Gastroesophageal sphincter (tissue), 4 donors: Measurements from ENCODE around the gene KRT9. TPM values are rescaled to one million over a fixed set of nuclear protein-coding genes. Genes with fewer than 3 reads are reported as not detected.

Experiments
- ATAC-seq: fragments of 150-250 bp; one replicate; pipeline ENCODE4 v1.9.1; 2016; ENCODE audit warnings: mild to moderate bottlenecking, moderate library complexity
- H3K27ac ChIP-seq, 4 donors: fragments of 200-600 bp; sonication (generic) in 3 of 4; 1 replicate in 3 of 4; 2 replicates in 1 of 4; pipeline ENCODE4 v1.5.1; 2016 to 2019
- H3K27me3 ChIP-seq: fragments of 200-600 bp; sonication (generic); one replicate; pipeline ENCODE4 v1.5.1; 2019
- H3K36me3 ChIP-seq, 2 donors: fragments of 200-600 bp; sonication (generic); one replicate each; pipeline ENCODE4 v1.5.1; 2019; ENCODE audit warnings: control low read depth in 1 of 2
- H3K4me1 ChIP-seq, 3 donors: fragments of 200-600 bp; sonication (generic); 1 replicate in 2 of 3; 2 replicates in 1 of 3; pipeline ENCODE4 v1.5.1; 2016 to 2019; ENCODE audit warnings: control low read depth in 2 of 3
- H3K4me3 ChIP-seq, 2 donors: fragments of 200-600 bp; sonication (generic); one replicate each; pipeline ENCODE4 v1.5.1; 2019; ENCODE audit warnings: mild to moderate bottlenecking in 1 of 2, moderate library complexity in 1 of 2
- H3K9me3 ChIP-seq, 3 donors: fragments of 200-600 bp; sonication (generic); one replicate each; pipeline ENCODE4 v1.5.1; 2017 to 2019; ENCODE audit warnings: control low read depth in 2 of 3
- EP300 ChIP-seq: sonication (generic); formaldehyde crosslinking; IDR thresholded peaks from one replicate; pipeline ENCODE4 v1.6.1; 2017; ENCODE audit warnings: antibody characterized with exemption, mild to moderate bottlenecking
- POLR2A ChIP-seq, 2 donors: fragments of 450-650 bp; IDR thresholded peaks; one replicate each; pipeline ENCODE4 v1.6.1; 2017; ENCODE audit warnings: antibody characterized with exemption in 2 of 2, mild to moderate bottlenecking in 2 of 2, moderate library complexity in 1 of 2
- POLR2AphosphoS5 ChIP-seq: sonication (generic); formaldehyde crosslinking; IDR thresholded peaks from one replicate; pipeline ENCODE4 v1.6.1; 2017; ENCODE audit warnings: antibody characterized with exemption
- WGBS, 2 donors: methylation state at CpG; one replicate each; pipeline ENCODE4 v1.1.5; 2018; ENCODE audit warnings: low coverage in 1 of 2; 5-methylcytosine and 5-hydroxymethylcytosine counted together
- total RNA-seq, 4 donors: library from RNA; depleted of rRNA; stranded (reverse); fragments of >200 nt; gene quantifications; one replicate each; pipeline ENCODE4 v1.1.0, GENCODE V29; 2016
- TF ChIP-seq, protein P1 (sequence below), 4 experiments: fragments of 200-600 bp in 2 of 4; fragments of 450-650 bp in 2 of 4; sonication (generic) in 1 of 4; IDR thresholded peaks; one replicate each; pipeline ENCODE4 v1.5.1; 2017 to 2019; ENCODE audit warnings: antibody characterized with exemption in 4 of 4, mild to moderate bottlenecking in 2 of 4, moderate library complexity in 2 of 4

Gene KRT9
- total RNA-seq, 4 donors from 2014 or later = not detected

GRCh38 chr17:41559548-41559947, 12.3 kb downstream of the KRT9 start:
- no peak for ATAC-seq
- no peaks in the 10 kb centered on the region for H3K9me3 ChIP-seq

GRCh38 chr17:41556931-41557330, 14.9 kb downstream of the KRT9 start:
- WGBS, 2 donors = 41 to 100% methylated on average over 1 to 3 of the region's 9 CpGs
- Histone ChIP-seq H3K36me3 (no peaks in the 10 kb centered on the region), H3K27me3 (peaks cover 39% of the 10 kb centered on the region), H3K4me3 (no peak overlapping the region), H3K4me1 (no peaks in the 10 kb centered on the region), H3K9me3 (no peaks in the 10 kb centered on the region), H3K27ac (no peak overlapping the region)
- no peak for ATAC-seq
- no peak for TF ChIP-seq POLR2AphosphoS5
- no peak for TF ChIP-seq EP300

More at GRCh38 chr17:41559548-41559947, 12.3 kb downstream of the KRT9 start:
- WGBS, 2 donors = no CpG with 5 or more reads among the region's 2 CpGs
- TF ChIP-seq POLR2AphosphoS5 = no peak
- TF ChIP-seq EP300 = no peak
- TF ChIP-seq, protein P1, sequence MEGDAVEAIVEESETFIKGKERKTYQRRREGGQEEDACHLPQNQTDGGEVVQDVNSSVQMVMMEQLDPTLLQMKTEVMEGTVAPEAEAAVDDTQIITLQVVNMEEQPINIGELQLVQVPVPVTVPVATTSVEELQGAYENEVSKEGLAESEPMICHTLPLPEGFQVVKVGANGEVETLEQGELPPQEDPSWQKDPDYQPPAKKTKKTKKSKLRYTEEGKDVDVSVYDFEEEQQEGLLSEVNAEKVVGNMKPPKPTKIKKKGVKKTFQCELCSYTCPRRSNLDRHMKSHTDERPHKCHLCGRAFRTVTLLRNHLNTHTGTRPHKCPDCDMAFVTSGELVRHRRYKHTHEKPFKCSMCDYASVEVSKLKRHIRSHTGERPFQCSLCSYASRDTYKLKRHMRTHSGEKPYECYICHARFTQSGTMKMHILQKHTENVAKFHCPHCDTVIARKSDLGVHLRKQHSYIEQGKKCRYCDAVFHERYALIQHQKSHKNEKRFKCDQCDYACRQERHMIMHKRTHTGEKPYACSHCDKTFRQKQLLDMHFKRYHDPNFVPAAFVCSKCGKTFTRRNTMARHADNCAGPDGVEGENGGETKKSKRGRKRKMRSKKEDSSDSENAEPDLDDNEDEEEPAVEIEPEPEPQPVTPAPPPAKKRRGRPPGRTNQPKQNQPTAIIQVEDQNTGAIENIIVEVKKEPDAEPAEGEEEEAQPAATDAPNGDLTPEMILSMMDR (IDR thresholded peaks at IDR 0.05) = no peak
- no peak for TF ChIP-seq POLR2A (IDR thresholded peaks at IDR 0.05)
- Histone ChIP-seq H3K4me3 (no peak overlapping the region), H3K36me3 (no peaks in the 10 kb centered on the region), H3K27ac (no peak overlapping the region), H3K4me1 (no peaks in the 10 kb centered on the region), H3K27me3 (peaks cover 47% of the 10 kb centered on the region)

DNA sequence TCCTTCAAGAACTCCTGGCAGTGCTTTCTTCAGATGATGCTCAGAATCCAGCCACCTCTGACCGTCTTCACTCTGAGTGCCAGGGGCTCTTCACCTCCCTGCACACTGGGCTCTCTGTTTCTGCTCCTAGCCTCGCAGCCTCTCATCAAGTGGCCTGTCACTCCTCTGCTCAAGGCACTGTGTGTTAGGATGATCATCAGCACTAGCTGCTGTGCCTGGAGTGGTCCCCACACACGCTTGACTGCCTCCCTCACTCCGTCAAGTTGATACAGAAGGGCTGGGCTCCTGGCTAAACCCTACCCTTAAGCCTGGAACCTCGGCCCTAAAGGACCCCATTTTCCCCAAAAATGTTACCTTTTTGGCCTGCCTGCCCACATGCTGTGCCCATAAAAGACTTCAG, 15.6 kb downstream of the KRT9 start:
- H3K27me3 ChIP-seq = peaks cover 44% of the 10 kb centered on the region
- H3K36me3 ChIP-seq = no peaks in the 10 kb centered on the region
- H3K9me3 ChIP-seq = no peaks in the 10 kb centered on the region
- H3K4me3 ChIP-seq = no peak overlapping the region
- no peak for TF ChIP-seq POLR2A (IDR thresholded peaks at IDR 0.05)
- TF ChIP-seq EP300 = no peak
- no peak for TF ChIP-seq POLR2AphosphoS5
- TF ChIP-seq, protein P1 (IDR thresholded peaks at IDR 0.05) = no peak
- H3K27ac ChIP-seq = no peak overlapping the region
- no peak for ATAC-seq
- H3K4me1 ChIP-seq = no peaks in the 10 kb centered on the region
- WGBS, 2 donors = 41 to 59% methylated on average over 2 to 3 of the region's 5 CpGs

DNA sequence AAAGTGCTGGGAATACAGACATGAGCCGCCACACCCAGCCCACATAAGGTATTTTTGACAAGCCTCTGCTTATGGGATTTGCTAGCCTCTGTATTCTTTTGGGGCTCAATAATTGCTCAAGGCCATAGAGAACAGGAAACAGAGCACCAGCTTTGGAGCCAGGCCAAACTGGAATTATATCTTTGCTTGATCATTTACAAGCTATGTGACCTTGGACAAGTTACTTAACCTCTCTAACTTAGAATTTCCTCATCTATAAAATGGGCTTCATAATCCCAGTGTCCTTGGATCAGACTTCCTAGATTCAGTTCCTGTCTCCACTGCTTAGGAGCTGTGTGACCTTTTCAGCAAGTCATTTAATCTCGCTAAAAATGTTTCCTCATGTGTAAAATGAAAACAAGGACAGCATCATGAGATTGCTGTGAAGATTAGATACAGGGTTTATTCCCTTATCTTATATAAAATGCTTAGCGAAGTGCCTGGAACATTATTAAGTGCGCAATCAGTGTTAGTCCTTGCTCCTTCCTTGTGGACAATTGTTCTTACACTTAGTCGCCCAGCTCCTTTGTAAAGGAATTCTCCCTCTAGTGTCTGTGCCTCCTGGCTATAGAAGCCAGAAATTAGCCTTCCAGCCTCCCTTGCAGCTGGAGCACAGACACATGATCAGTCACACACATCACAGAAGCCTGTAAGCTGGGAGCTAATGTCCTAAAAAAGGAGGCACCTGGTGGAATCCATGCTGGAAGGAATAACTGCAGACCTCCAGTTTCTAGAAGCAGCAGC, 16.6 kb downstream of the KRT9 start:
- no peak overlapping the region for H3K27ac ChIP-seq
- no peaks in the 10 kb centered on the region for H3K36me3 ChIP-seq
- 79 to 83% methylated on average over 5 of the region's 5 CpGs for WGBS, 2 donors
- TF ChIP-seq, protein P1 (IDR thresholded peaks at IDR 0.05) = no peak
- TF ChIP-seq EP300 (no peak), POLR2A (IDR thresholded peaks at IDR 0.05) (no peak), POLR2AphosphoS5 (no peak)
- H3K27me3 ChIP-seq = peaks cover 38% of the 10 kb centered on the region
- no peaks in the 10 kb centered on the region for H3K9me3 ChIP-seq
- H3K4me3 ChIP-seq = no peak overlapping the region
- H3K4me1 ChIP-seq = no peaks in the 10 kb centered on the region
- ATAC-seq = no peak

- no peak for ATAC-seq
- Histone ChIP-seq H3K4me1 (peaks cover 0 to 6% (median under 1%) of the 10 kb centered on the region in 3 donors), H3K9me3 (no peaks in the 10 kb centered on the region), H3K27me3 (peaks cover 29% of the 10 kb centered on the region), H3K36me3 (no peaks in the 10 kb centered on the region), H3K4me3 (no peak overlapping the region), H3K27ac (no peak overlapping the region)
- TF ChIP-seq EP300 = no peak
- TF ChIP-seq POLR2AphosphoS5 = no peak
- no peak for TF ChIP-seq POLR2A (IDR thresholded peaks at IDR 0.05)
- TF ChIP-seq, protein P1 (IDR thresholded peaks at IDR 0.05) = no peak
- WGBS, 2 donors = 61 to 70% methylated on average over 4 to 7 of the region's 8 CpGs
These were observed 17.7 kb downstream of the KRT9 start for GRCh38 chr17:41553987-41554680.
